Natural killer cell (primary cell): Measurements from ENCODE around the gene CCDC194. TPM values are rescaled to one million over a fixed set of nuclear protein-coding genes. Genes with fewer than 3 reads are reported as not detected.

ENCODE experiments used
- ATAC-seq, 3 donors: fragments of 150-1000 bp in 2 of 3; fragments of 200-7000 bp in 1 of 3; cut with Tn5 transposase; 1 replicate in 1 of 3; 2 replicates in 2 of 3; pipeline ENCODE4 v1.10.0; 2021; ENCODE audit warnings: mild to moderate bottlenecking in 2 of 3, moderate library complexity in 2 of 3
- DNase-seq, 2 donors: peaks; one replicate each; pipeline versions ENCODE4 v3.0.0 to v3.0.0-alpha.2; 2013 to 2021; ENCODE audit warnings: mixed read lengths in 1 of 2
- H3K27ac ChIP-seq: one replicate; pipeline ENCODE4 v1.5.1; 2013; ENCODE audit warnings: mild to moderate bottlenecking, low read length
- H3K27me3 ChIP-seq: one replicate; pipeline ENCODE4 v1.6.1; 2013; ENCODE audit warnings: low read length; ENCODE audit not compliant: control insufficient read depth, insufficient read depth
- H3K36me3 ChIP-seq: one replicate; pipeline ENCODE4 v1.6.1; 2013; ENCODE audit warnings: low read length; ENCODE audit not compliant: control insufficient read depth, insufficient read depth
- H3K4me1 ChIP-seq: one replicate; pipeline ENCODE4 v1.6.1; 2013; ENCODE audit warnings: low read length; ENCODE audit not compliant: control insufficient read depth, insufficient read depth
- H3K4me3 ChIP-seq: one replicate; pipeline ENCODE4 v1.5.1; 2013; ENCODE audit warnings: low read length
- H3K9me3 ChIP-seq: one replicate; pipeline ENCODE4 v1.6.1; 2013; ENCODE audit warnings: low read length; ENCODE audit not compliant: control insufficient read depth, insufficient read depth
- H3K27ac Mint-ChIP-seq, 2 donors: one replicate each; pipeline ENCODE4 v1.8.0; 2022; ENCODE audit warnings: mild to moderate bottlenecking in 2 of 2, mixed read lengths in 2 of 2, moderate library complexity in 1 of 2
- H3K27me3 Mint-ChIP-seq, 2 donors: one replicate each; pipeline ENCODE4 v1.8.0; 2022; ENCODE audit warnings: low read depth in 2 of 2, mixed read lengths in 2 of 2
- H3K36me3 Mint-ChIP-seq: one replicate; pipeline ENCODE4 v1.8.0; 2022; ENCODE audit warnings: mixed read lengths
- H3K4me1 Mint-ChIP-seq, 2 donors: one replicate each; pipeline ENCODE4 v1.8.0; 2022; ENCODE audit warnings: mixed read lengths in 2 of 2
- H3K4me3 Mint-ChIP-seq: one replicate; pipeline ENCODE4 v1.8.0; 2022; ENCODE audit warnings: mild to moderate bottlenecking, moderate library complexity, mixed read lengths
- H3K9me3 Mint-ChIP-seq, 2 donors: one replicate each; pipeline ENCODE4 v1.8.0; 2022; ENCODE audit warnings: mixed read lengths in 2 of 2
- CTCF ChIP-seq: fragments of 200-600 bp; IDR thresholded peaks from one replicate; pipeline ENCODE4 v1.8.0; 2022; ENCODE audit warnings: antibody characterized with exemption
- WGBS: methylation state at CpG from one replicate; pipeline ENCODE4 v1.1.7; 2013; ENCODE audit warnings: missing lambda C conversion rate; ENCODE audit not compliant: insufficient coverage; 5-methylcytosine and 5-hydroxymethylcytosine counted together
- intact Hi-C: fragments of 100-400 bp; cut with micrococcal nuclease; formaldehyde crosslinking; loops from one replicate; pipeline ENCODE4 v1.14.2; 2022
- total RNA-seq, 4 donors: library from RNA; stranded (reverse); fragments of 120-200 nt in 1 of 4; gene quantifications; one replicate each; pipeline versions ENCODE4 v1.2.3 to v1.2.4, GENCODE V29; 2013 to 2022

CCDC194 gene
- 1 to 10 TPM in 2 of 3 donors, not detected in 1; 2.7 TPM for total RNA-seq
- total RNA-seq (2013) = 2.0 TPM

- 86% methylated on average over 41 of the region's 41 CpGs for whole genome bisulfite sequencing
- Histone ChIP-seq H3K4me3 (no peak within 1 kb of the TSS), H3K9me3 (no peaks in the 10 kb centered on the region), H3K4me1 (peaks cover 31% of the 10 kb centered on the region), H3K36me3 (no peaks in the 10 kb centered on the region), H3K27ac (no peak within 1 kb of the TSS), H3K27me3 (no peaks in the 10 kb centered on the region)
- intact Hi-C loops = no loop called here
- ATAC-seq (no peak), DNase-seq (no peak)
- no peak within 1 kb of the TSS for H3K4me3 Mint-ChIP-seq
- H3K27me3 Mint-ChIP-seq = peaks cover 0 to 3% of the 10 kb centered on the region in 2 donors
- peak within 1 kb of the TSS in 1 of 2 donors; percentile 70 for H3K27ac Mint-ChIP-seq
- peaks cover 5 to 24% of the 10 kb centered on the region in 2 donors for H3K4me1 Mint-ChIP-seq
- H3K9me3 Mint-ChIP-seq = no peaks in the 10 kb centered on the region
- TF ChIP-seq CTCF = no peak
- H3K36me3 Mint-ChIP-seq = no peaks in the 10 kb centered on the region
These were observed at the start of gene CCDC194 for GRCh38 chr19:17393914-17394313. CCDC194 (minus strand) TSS chr19:17394196; CDS start chr19:17394158, 38 bp downstream.

GRCh38 chr19:17441241-17442021 is 47.4 kb upstream of the CCDC194 start:
- intact Hi-C loops = no loop called here
- Mint-ChIP-seq H3K27me3 (no peaks in the 10 kb centered on the region), H3K4me3 (no peak overlapping the region), H3K4me1 (no peaks in the 10 kb centered on the region), H3K36me3 (no peaks in the 10 kb centered on the region), H3K27ac (no peak overlapping the region), H3K9me3 (no peaks in the 10 kb centered on the region)
- no peak overlapping the region for H3K27ac ChIP-seq
- DNase-seq (peak in 1 of 2 donors; percentile 63), ATAC-seq (peak; percentile 58 to 74 (median 66))
- TF ChIP-seq CTCF = peak; percentile 43
- H3K4me1 ChIP-seq = no peaks in the 10 kb centered on the region
- no peaks in the 10 kb centered on the region for H3K27me3 ChIP-seq
- WGBS = 57% methylated on average over 6 of the region's 8 CpGs
- H3K9me3 ChIP-seq = peaks cover 3% of the 10 kb centered on the region
- H3K4me3 ChIP-seq = no peak overlapping the region
- no peaks in the 10 kb centered on the region for H3K36me3 ChIP-seq

GRCh38 chr19:17436874-17437267 is 42.9 kb upstream of the CCDC194 start:
- Histone ChIP-seq H3K27me3 (no peaks in the 10 kb centered on the region), H3K4me3 (no peak overlapping the region), H3K4me1 (no peaks in the 10 kb centered on the region), H3K27ac (no peak overlapping the region), H3K36me3 (no peaks in the 10 kb centered on the region), H3K9me3 (peaks cover 3% of the 10 kb centered on the region)
- no peak for DNase-seq
- H3K4me3 Mint-ChIP-seq = no peak overlapping the region
- no peak overlapping the region for H3K27ac Mint-ChIP-seq
- WGBS = 88% methylated on average over 7 of the region's 7 CpGs
- H3K9me3 Mint-ChIP-seq = no peaks in the 10 kb centered on the region
- ATAC-seq = no peak
- H3K4me1 Mint-ChIP-seq = no peaks in the 10 kb centered on the region
- TF ChIP-seq CTCF = no peak
- no peaks in the 10 kb centered on the region for H3K36me3 Mint-ChIP-seq
- H3K27me3 Mint-ChIP-seq = no peaks in the 10 kb centered on the region
- intact Hi-C loops = no loop called here
